ENCODE measurements around the gene PLA2G6.

The PLA2G6 gene

GRCh38 chr22:38136607-38137006 lies 45.0 kb downstream of the PLA2G6 start:
- H3K4me2 ChIP-seq (ENCODE audit: low read length), result no peak overlapping the region
- no peaks in the 10 kb centered on the region for H3K4me1 ChIP-seq
- H2AFZ ChIP-seq, result no peak overlapping the region
- H3K36me3 ChIP-seq (ENCODE audit: control insufficient read depth, insufficient read depth, low read length), result no peaks in the 10 kb centered on the region
- no peak overlapping the region for H3K4me3 ChIP-seq (ENCODE audit: low read depth, low read length)
- no peak overlapping the region for H3K9ac ChIP-seq
- H3K79me2 ChIP-seq, result no peaks in the 10 kb centered on the region
- no peak for TF ChIP-seq CTCF (IDR thresholded peaks at IDR 0.05)
- no peaks in the 10 kb centered on the region for H3K9me3 ChIP-seq (ENCODE audit: control insufficient read depth, low read length)
- H3K27me3 ChIP-seq (ENCODE audit: control insufficient read depth, insufficient read depth, low read length), result no peaks in the 10 kb centered on the region
- H3K27ac ChIP-seq, result no peak overlapping the region

- H3K36me3 ChIP-seq (ENCODE audit: control insufficient read depth, insufficient read depth, low read length), result no peaks in the 10 kb centered on the region
- H3K9ac ChIP-seq, result no peak overlapping the region
- no peak for TF ChIP-seq CTCF (IDR thresholded peaks at IDR 0.05)
- no peak overlapping the region for H3K4me3 ChIP-seq (ENCODE audit: low read depth, low read length)
- no peak overlapping the region for H2AFZ ChIP-seq
- H3K9me3 ChIP-seq (ENCODE audit: control insufficient read depth, low read length), result no peaks in the 10 kb centered on the region
- no peak overlapping the region for H3K4me2 ChIP-seq (ENCODE audit: low read length)
- H3K4me1 ChIP-seq, result no peaks in the 10 kb centered on the region
- H3K27ac ChIP-seq, result no peak overlapping the region
- no peaks in the 10 kb centered on the region for H3K27me3 ChIP-seq (ENCODE audit: control insufficient read depth, insufficient read depth, low read length)
- H3K79me2 ChIP-seq, result no peaks in the 10 kb centered on the region
Observed at GRCh38 chr22:38135133-38135706, 46.4 kb downstream of the PLA2G6 start.

GRCh38 chr22:38133331-38133730 lies 48.3 kb downstream of the PLA2G6 start:
- Histone ChIP-seq H3K36me3 (ENCODE audit: control insufficient read depth, insufficient read depth, low read length) (no peaks in the 10 kb centered on the region), H3K4me3 (ENCODE audit: low read depth, low read length) (no peak overlapping the region), H2AFZ (no peak overlapping the region), H3K27me3 (ENCODE audit: control insufficient read depth, insufficient read depth, low read length) (no peaks in the 10 kb centered on the region), H3K4me1 (no peaks in the 10 kb centered on the region), H3K9me3 (ENCODE audit: control insufficient read depth, low read length) (no peaks in the 10 kb centered on the region), H3K27ac (no peak overlapping the region), H3K79me2 (no peaks in the 10 kb centered on the region), H3K4me2 (ENCODE audit: low read length) (no peak overlapping the region), H3K9ac (no peak overlapping the region)
- TF ChIP-seq CTCF (IDR thresholded peaks at IDR 0.05), result no peak

GRCh38 chr22:38132794-38133193 lies 48.8 kb downstream of the PLA2G6 start:
- no peaks in the 10 kb centered on the region for H3K79me2 ChIP-seq
- no peak for TF ChIP-seq CTCF (IDR thresholded peaks at IDR 0.05)
- H3K4me2 ChIP-seq (ENCODE audit: low read length), result no peak overlapping the region
- no peaks in the 10 kb centered on the region for H3K36me3 ChIP-seq (ENCODE audit: control insufficient read depth, insufficient read depth, low read length)
- H3K27me3 ChIP-seq (ENCODE audit: control insufficient read depth, insufficient read depth, low read length), result no peaks in the 10 kb centered on the region
- H3K9me3 ChIP-seq (ENCODE audit: control insufficient read depth, low read length), result no peaks in the 10 kb centered on the region
- no peak overlapping the region for H3K4me3 ChIP-seq (ENCODE audit: low read depth, low read length)
- no peak overlapping the region for H3K27ac ChIP-seq
- no peaks in the 10 kb centered on the region for H3K4me1 ChIP-seq
- H3K9ac ChIP-seq, result no peak overlapping the region
- no peak overlapping the region for H2AFZ ChIP-seq

GRCh38 chr22:38132136-38132535 lies 49.5 kb downstream of the PLA2G6 start:
- H3K36me3 ChIP-seq (ENCODE audit: control insufficient read depth, insufficient read depth, low read length), result no peaks in the 10 kb centered on the region
- TF ChIP-seq CTCF (IDR thresholded peaks at IDR 0.05), result no peak

More at GRCh38 chr22:38132136-38132535, 49.5 kb downstream of the PLA2G6 start:
- Histone ChIP-seq H3K27ac (no peak overlapping the region), H3K4me2 (ENCODE audit: low read length) (no peak overlapping the region), H3K9me3 (ENCODE audit: control insufficient read depth, low read length) (no peaks in the 10 kb centered on the region), H3K79me2 (no peaks in the 10 kb centered on the region), H3K4me1 (no peaks in the 10 kb centered on the region), H3K9ac (no peak overlapping the region), H2AFZ (no peak overlapping the region), H3K27me3 (ENCODE audit: control insufficient read depth, insufficient read depth, low read length) (no peaks in the 10 kb centered on the region), H3K4me3 (ENCODE audit: low read depth, low read length) (no peak overlapping the region)
